PFSK-1 (cell line): ENCODE measurements around the gene PPARG.

Experiments used
- FOXP2 ChIP-seq: optimal IDR thresholded peaks from 2 replicates; pipeline ENCODE3; 2011; ENCODE audit warnings: borderline replicate concordance, control low read depth, inconsistent platforms; ENCODE audit not compliant: insufficient read depth; ENCODE audit errors: extremely low read length, extremely low read depth
- POLR2AphosphoS5 ChIP-seq: IDR thresholded peaks from 2 replicates; pipeline ENCODE4 v1.6.1; 2012; ENCODE audit warnings: low read depth, mild to moderate bottlenecking, control low read depth, low read length, moderate library complexity
- REST ChIP-seq, 2 experiments: IDR thresholded peaks; 2 replicates each; pipeline versions ENCODE4 v1.6.1 to v1.8.0; 2011 to 2012; ENCODE audit warnings: low read depth in 2 of 2, low read length in 2 of 2, control low read depth in 1 of 2, inconsistent platforms in 1 of 2, mild to moderate bottlenecking in 1 of 2, moderate library complexity in 1 of 2; ENCODE audit not compliant: insufficient read depth in 1 of 2
- SIN3A ChIP-seq: IDR thresholded peaks from 2 replicates; pipeline ENCODE4 v1.6.1; 2012; ENCODE audit warnings: mild to moderate bottlenecking, low read length, moderate library complexity, borderline replicate concordance; ENCODE audit not compliant: insufficient read depth
- TAF1 ChIP-seq: IDR thresholded peaks from 2 replicates; pipeline ENCODE4 v1.6.1; 2012; ENCODE audit warnings: low read length, control low read depth, borderline replicate concordance; ENCODE audit not compliant: insufficient read depth

GRCh38 chr3:12339701-12340480, 51.0 kb downstream of the PPARG start:
- no peak for TF ChIP-seq POLR2AphosphoS5
- TF ChIP-seq REST (IDR thresholded peaks at IDR 0.05; ENCODE audit: insufficient read depth in 1 of 2, low read depth in 2 of 2, low read length in 2 of 2), result no peak
- TF ChIP-seq SIN3A, result no peak
- no peak for TF ChIP-seq TAF1
- no peak for TF ChIP-seq FOXP2
